Neural crest cell (in vitro differentiated cells): ENCODE measurements around the gene DMGDH. TPM values are rescaled to one million over a fixed set of nuclear protein-coding genes. Genes with fewer than 3 reads are reported as not detected.

Experiments used
- DNase-seq: peaks from one replicate; pipeline ENCODE4 v3.0.0; 2021; ENCODE audit warnings: low read depth, mixed read lengths, low spot score
- H3K27ac Mint-ChIP-seq: one replicate; pipeline ENCODE4 v1.8.0; 2021; ENCODE audit warnings: mild to moderate bottlenecking, mixed read lengths; ENCODE audit not compliant: unreplicated experiment
- H3K27me3 Mint-ChIP-seq: 2 replicates; pipeline ENCODE4 v1.8.0; 2021; ENCODE audit warnings: low read depth, mild to moderate bottlenecking, mixed read lengths
- H3K36me3 Mint-ChIP-seq: 2 replicates; pipeline ENCODE4 v1.8.0; 2021; ENCODE audit warnings: low read depth, mild to moderate bottlenecking, mixed read lengths
- H3K4me1 Mint-ChIP-seq: 2 replicates; pipeline ENCODE4 v1.8.0; 2021; ENCODE audit warnings: mixed read lengths
- H3K4me3 Mint-ChIP-seq: one replicate; pipeline ENCODE4 v1.8.0; 2021; ENCODE audit warnings: mild to moderate bottlenecking, mixed read lengths
- H3K9me3 Mint-ChIP-seq: 2 replicates; pipeline ENCODE4 v1.8.0; 2021; ENCODE audit warnings: mixed read lengths
- total RNA-seq: library from RNA; stranded (reverse); gene quantifications from 2 replicates; pipeline ENCODE4 v1.2.1, GENCODE V29; 2021
- TF ChIP-seq, protein P1 (sequence below): fragments of 200-600 bp; sonication (generic); conservative IDR thresholded peaks from 2 replicates; pipeline ENCODE4 v1.5.0; 2021; ENCODE audit warnings: antibody characterized with exemption, mild to moderate bottlenecking

DMGDH gene
- total RNA-seq, 1 donor from 2014 or later: not detected

- H3K9me3 Mint-ChIP-seq: no peaks in the 10 kb centered on the region
Measured at GRCh38 chr5:79109527-79110492, 40.3 kb upstream of the DMGDH start.

DNA sequence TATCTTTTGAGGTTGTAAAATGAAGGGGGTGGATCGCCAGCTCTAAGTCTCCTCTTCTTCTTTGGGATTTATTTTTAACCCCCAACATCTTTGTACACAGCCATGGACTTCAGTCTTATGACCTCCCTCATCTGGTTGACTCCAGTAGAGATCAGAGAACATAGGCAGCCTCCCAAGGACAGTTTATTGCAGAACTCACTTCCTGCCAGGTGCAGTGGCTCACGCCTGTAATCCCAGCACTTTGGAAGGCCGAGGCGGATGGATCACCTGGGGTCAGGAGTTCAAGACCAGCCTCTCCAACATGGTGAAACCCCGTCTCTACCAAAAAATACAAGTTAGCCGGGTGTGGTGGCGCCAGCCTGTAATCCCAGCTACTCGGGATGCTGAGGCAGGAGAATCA is 39.3 kb upstream of the DMGDH start:
- DNase-seq: no peak
- no peak overlapping the region for H3K27ac Mint-ChIP-seq
- H3K27me3 Mint-ChIP-seq: peaks cover 85% of the 10 kb centered on the region
- no peaks in the 10 kb centered on the region for H3K36me3 Mint-ChIP-seq
- H3K4me3 Mint-ChIP-seq: no peak overlapping the region
- TF ChIP-seq, protein P1, sequence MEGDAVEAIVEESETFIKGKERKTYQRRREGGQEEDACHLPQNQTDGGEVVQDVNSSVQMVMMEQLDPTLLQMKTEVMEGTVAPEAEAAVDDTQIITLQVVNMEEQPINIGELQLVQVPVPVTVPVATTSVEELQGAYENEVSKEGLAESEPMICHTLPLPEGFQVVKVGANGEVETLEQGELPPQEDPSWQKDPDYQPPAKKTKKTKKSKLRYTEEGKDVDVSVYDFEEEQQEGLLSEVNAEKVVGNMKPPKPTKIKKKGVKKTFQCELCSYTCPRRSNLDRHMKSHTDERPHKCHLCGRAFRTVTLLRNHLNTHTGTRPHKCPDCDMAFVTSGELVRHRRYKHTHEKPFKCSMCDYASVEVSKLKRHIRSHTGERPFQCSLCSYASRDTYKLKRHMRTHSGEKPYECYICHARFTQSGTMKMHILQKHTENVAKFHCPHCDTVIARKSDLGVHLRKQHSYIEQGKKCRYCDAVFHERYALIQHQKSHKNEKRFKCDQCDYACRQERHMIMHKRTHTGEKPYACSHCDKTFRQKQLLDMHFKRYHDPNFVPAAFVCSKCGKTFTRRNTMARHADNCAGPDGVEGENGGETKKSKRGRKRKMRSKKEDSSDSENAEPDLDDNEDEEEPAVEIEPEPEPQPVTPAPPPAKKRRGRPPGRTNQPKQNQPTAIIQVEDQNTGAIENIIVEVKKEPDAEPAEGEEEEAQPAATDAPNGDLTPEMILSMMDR: no peak
- H3K9me3 Mint-ChIP-seq: no peaks in the 10 kb centered on the region
- peaks cover 6% of the 10 kb centered on the region for H3K4me1 Mint-ChIP-seq

More at GRCh38 chr5:79109527-79110492, 40.3 kb upstream of the DMGDH start:
- TF ChIP-seq, protein P1: peak; percentile 57
- peaks cover 6% of the 10 kb centered on the region for H3K4me1 Mint-ChIP-seq
- H3K27ac Mint-ChIP-seq: no peak overlapping the region
- no peak overlapping the region for H3K4me3 Mint-ChIP-seq
- H3K27me3 Mint-ChIP-seq: peaks cover 94% of the 10 kb centered on the region
- DNase-seq: no peak
- H3K36me3 Mint-ChIP-seq: no peaks in the 10 kb centered on the region

DNA sequence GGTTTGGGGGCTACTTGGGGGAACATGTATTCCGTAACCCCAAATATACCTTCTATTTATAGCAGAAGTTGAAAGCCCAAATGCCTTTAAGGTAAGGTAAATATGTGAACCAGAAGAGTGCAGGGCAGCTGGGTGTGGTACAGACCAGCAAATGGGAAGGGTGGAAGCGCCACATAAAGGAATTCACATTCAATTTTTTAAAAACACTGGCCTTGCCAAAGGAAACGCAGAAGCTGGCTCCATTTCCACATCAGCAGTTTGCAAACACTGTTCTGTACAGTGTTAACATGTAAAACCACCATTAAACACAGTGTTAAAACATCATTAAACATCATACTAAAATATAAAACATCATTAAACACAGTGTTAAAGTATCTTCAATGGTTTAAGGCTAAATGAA is 38.6 kb upstream of the DMGDH start:
- peaks cover 6% of the 10 kb centered on the region for H3K4me1 Mint-ChIP-seq
- no peak overlapping the region for H3K27ac Mint-ChIP-seq
- H3K27me3 Mint-ChIP-seq: peaks cover 80% of the 10 kb centered on the region
- no peaks in the 10 kb centered on the region for H3K9me3 Mint-ChIP-seq
- no peak for DNase-seq
- no peaks in the 10 kb centered on the region for H3K36me3 Mint-ChIP-seq
- H3K4me3 Mint-ChIP-seq: no peak overlapping the region
- TF ChIP-seq, protein P1: no peak

GRCh38 chr5:79107020-79107796 is 37.7 kb upstream of the DMGDH start:
- Mint-ChIP-seq H3K4me1 (peaks cover 3% of the 10 kb centered on the region), H3K36me3 (no peaks in the 10 kb centered on the region)
- no peak for DNase-seq

GRCh38 chr5:79105868-79106267 is 36.4 kb upstream of the DMGDH start:
- peaks cover 5% of the 10 kb centered on the region for H3K36me3 Mint-ChIP-seq
- no peak overlapping the region for H3K4me3 Mint-ChIP-seq
- TF ChIP-seq, protein P1: no peak
- no peak overlapping the region for H3K27ac Mint-ChIP-seq
- H3K27me3 Mint-ChIP-seq: peaks cover 61% of the 10 kb centered on the region
- H3K9me3 Mint-ChIP-seq: peaks cover 5% of the 10 kb centered on the region
- H3K4me1 Mint-ChIP-seq: no peaks in the 10 kb centered on the region
- no peak for DNase-seq

More at GRCh38 chr5:79107020-79107796, 37.7 kb upstream of the DMGDH start:
- Mint-ChIP-seq H3K27me3 (peaks cover 74% of the 10 kb centered on the region), H3K9me3 (no peaks in the 10 kb centered on the region), H3K27ac (no peak overlapping the region), H3K4me3 (no peak overlapping the region)
- TF ChIP-seq, protein P1: no peak
